HCT116 (cell line): Measurements from ENCODE around the gene CRACR2A. TPM values are rescaled to one million over a fixed set of nuclear protein-coding genes. Genes with fewer than 3 reads are reported as not detected.

Source experiments
- ATAC-seq: fragments of 200-7000 bp; cut with Tn5 transposase; 2 replicates; pipeline ENCODE4 v1.9.1; 2020; ENCODE audit warnings: mild to moderate bottlenecking, moderate library complexity
- BruUV-seq: library from RNA; stranded (reverse); fragments of 400-500 nt; replicated peaks from 2 replicates; lab custom pipeline; 2021; lab: Mats Ljungman, UMichigan
- CTCF ChIA-PET: fragments of 300-600 bp; sonication (Branson Sonifier 250); formaldehyde crosslinking; loops from one replicate; lab custom pipeline; 2021; ENCODE audit warnings: antibody characterized with exemption; lab: Charles Lee
- POLR2A ChIA-PET: fragments of 300-600, 350-600 bp; sonication (Branson Sonifier 250); formaldehyde crosslinking; loops from one replicate; lab custom pipeline; 2021; ENCODE audit warnings: antibody characterized with exemption; lab: Charles Lee
- RAD21 ChIA-PET, 2 experiments: fragments of 300-600 bp; sonication (Branson Sonifier 250); formaldehyde crosslinking; loops; one replicate each; lab custom pipeline; 2023; ENCODE audit warnings: low total read pairs in 2 of 2; ENCODE audit not compliant: uncharacterized antibody in 2 of 2, unreplicated experiment in 2 of 2, low non-redundant PET in 1 of 2; lab: Charles Lee
- DNase-seq: peaks from one replicate; pipeline ENCODE4 v3.0.0-alpha.2; 2010; ENCODE audit warnings: low read depth, low spot score
- H2AFZ ChIP-seq: fragments of 200-600 bp; shearing (Covaris generic), sonication (generic); 2 replicates; pipeline ENCODE4 v1.6.1; 2017; ENCODE audit warnings: low read depth, mixed run types, mixed read lengths, antibody characterized with exemption, low read length; ENCODE audit not compliant: poor library complexity, severe bottlenecking
- H3K27ac ChIP-seq: 2 replicates; pipeline ENCODE4 v1.5.1; 2012; ENCODE audit warnings: low read depth, low read length
- H3K27me3 ChIP-seq: fragments of 200-600 bp; sonication (generic); 2 replicates; pipeline ENCODE4 v1.6.1; 2016; ENCODE audit warnings: mixed run types, low read length, mixed read lengths; ENCODE audit not compliant: insufficient read depth
- H3K36me3 ChIP-seq, 2 experiments: fragments of 200-500 bp in 1 of 2; fragments of 200-600 bp in 1 of 2; sonication (Bioruptor generic) in 1 of 2; sonication (generic) in 1 of 2; 2 replicates each; pipeline versions ENCODE4 v1.5.1 to v1.6.1; 2014 to 2016; ENCODE audit warnings: low read length in 2 of 2, inconsistent platforms in 1 of 2, mixed read lengths in 1 of 2, mixed run types in 1 of 2; ENCODE audit not compliant: insufficient read depth in 2 of 2, control insufficient read depth in 1 of 2
- H3K4me1 ChIP-seq, 2 experiments: fragments of 200-600 bp in 1 of 2; sonication (generic) in 1 of 2; 2 replicates each; pipeline versions ENCODE4 v1.5.1 to v1.6.1; 2012 to 2017; ENCODE audit warnings: low read length in 2 of 2, inconsistent platforms in 1 of 2, mild to moderate bottlenecking in 1 of 2, mixed read lengths in 1 of 2, mixed run types in 1 of 2, moderate library complexity in 1 of 2; ENCODE audit not compliant: insufficient read depth in 2 of 2, control insufficient read depth in 1 of 2
- H3K4me2 ChIP-seq: fragments of 200-600 bp; sonication (generic); 2 replicates; pipeline ENCODE4 v1.6.1; 2017; ENCODE audit warnings: mixed run types, low read length, mixed read lengths
- H3K4me3 ChIP-seq, 2 experiments: fragments of 200-600 bp in 1 of 2; sonication (generic) in 1 of 2; replicated peaks in 1 of 2; 2 replicates each; pipeline ENCODE4 v1.5.1; 2011 to 2016; ENCODE audit warnings: low read length in 2 of 2, control low read depth in 1 of 2, low read depth in 1 of 2, mild to moderate bottlenecking in 1 of 2, mixed read lengths in 1 of 2, mixed run types in 1 of 2
- H3K79me2 ChIP-seq: fragments of 200-600 bp; sonication (generic); 2 replicates; pipeline ENCODE4 v1.6.1; 2017; ENCODE audit warnings: mild to moderate bottlenecking, mixed run types, low read length, moderate library complexity, mixed read lengths; ENCODE audit not compliant: insufficient read depth
- H3K9ac ChIP-seq: fragments of 200-600 bp; sonication (generic); 2 replicates; pipeline ENCODE4 v1.6.1; 2016; ENCODE audit warnings: low read length, mixed read lengths
- H3K9me2 ChIP-seq: fragments of 200-600 bp; sonication (generic), shearing (Covaris generic); 2 replicates; pipeline ENCODE4 v1.6.1; 2017; ENCODE audit warnings: mixed run types, mild to moderate bottlenecking, moderate library complexity; ENCODE audit not compliant: insufficient read depth
- H3K9me3 ChIP-seq, 2 experiments: fragments of 200-500 bp in 1 of 2; fragments of 200-600 bp in 1 of 2; sonication (Bioruptor generic) in 1 of 2; sonication (generic) in 1 of 2; 2 replicates each; pipeline ENCODE4 v1.6.1; 2014 to 2017; ENCODE audit warnings: low read length in 2 of 2, mixed read lengths in 2 of 2, inconsistent platforms in 1 of 2, low read depth in 1 of 2, mild to moderate bottlenecking in 1 of 2, mixed run types in 1 of 2, moderate library complexity in 1 of 2; ENCODE audit not compliant: control insufficient read depth in 1 of 2, insufficient read depth in 1 of 2
- H4K20me1 ChIP-seq: fragments of 200-600 bp; sonication (generic), shearing (Covaris generic); 2 replicates; pipeline ENCODE4 v1.6.1; 2017; ENCODE audit warnings: mixed run types, mild to moderate bottlenecking, moderate library complexity; ENCODE audit not compliant: insufficient read depth
- ATF3 ChIP-seq: IDR thresholded peaks from 2 replicates; pipeline ENCODE4 v1.6.1; 2012
- CTCF ChIP-seq, 3 experiments: fragments of 200-600 bp in 1 of 3; sonication (generic) in 1 of 3; IDR thresholded peaks in 2 of 3; conservative IDR thresholded peaks in 1 of 3; 2 replicates each; pipeline ENCODE4 v1.5.1; 2012 to 2017; ENCODE audit warnings: low read depth in 2 of 3, low read length in 2 of 3, antibody characterized with exemption in 1 of 3, borderline replicate concordance in 1 of 3, control low read depth in 1 of 3, mild to moderate bottlenecking in 1 of 3, mixed read lengths in 1 of 3, mixed run types in 1 of 3, moderate library complexity in 1 of 3; ENCODE audit not compliant: insufficient read depth in 1 of 3
- EGR1 ChIP-seq: IDR thresholded peaks from 2 replicates; pipeline ENCODE4 v1.6.1; 2012; ENCODE audit warnings: low read depth
- ELF1 ChIP-seq: IDR thresholded peaks from 2 replicates; pipeline ENCODE4 v1.6.1; 2012; ENCODE audit warnings: low read depth, borderline replicate concordance
- EZH2 ChIP-seq: fragments of 200-600 bp; sonication (generic); IDR thresholded peaks from 2 replicates; pipeline ENCODE4 v1.6.1; 2017; ENCODE audit warnings: antibody characterized with exemption, mixed run types
- EZH2phosphoT487 ChIP-seq: fragments of 200-600 bp; IDR thresholded peaks from 2 replicates; pipeline ENCODE4 v1.6.1; 2018; ENCODE audit warnings: antibody characterized with exemption, borderline replicate concordance
- JUND ChIP-seq: IDR thresholded peaks from 2 replicates; pipeline ENCODE4 v1.6.1; 2012
- MAX ChIP-seq: IDR thresholded peaks from 2 replicates; pipeline ENCODE4 v1.6.1; 2012
- POLR2A ChIP-seq: IDR thresholded peaks from 2 replicates; pipeline ENCODE4 v1.7.0; 2011; ENCODE audit warnings: borderline replicate concordance; ENCODE audit not compliant: insufficient read depth, insufficient read length; ENCODE audit errors: extremely low read depth
- POLR2AphosphoS5 ChIP-seq: IDR thresholded peaks from 2 replicates; pipeline ENCODE4 v1.6.1; 2011; ENCODE audit warnings: mild to moderate bottlenecking, low read depth, low read length, moderate library complexity
- RAD21 ChIP-seq: IDR thresholded peaks from 2 replicates; pipeline ENCODE4 v1.6.1; 2012; ENCODE audit warnings: low read depth, mild to moderate bottlenecking
- SIN3A ChIP-seq: IDR thresholded peaks from 2 replicates; pipeline ENCODE4 v1.6.1; 2012; ENCODE audit warnings: low read depth
- SP1 ChIP-seq: IDR thresholded peaks from 2 replicates; pipeline ENCODE4 v1.6.1; 2012; ENCODE audit warnings: low read depth
- SRF ChIP-seq: IDR thresholded peaks from 2 replicates; pipeline ENCODE4 v1.6.1; 2012; ENCODE audit warnings: low read depth
- TCF7L2 ChIP-seq: IDR thresholded peaks from 2 replicates; pipeline ENCODE4 v1.7.0; 2011; ENCODE audit warnings: borderline replicate concordance, inconsistent platforms; ENCODE audit not compliant: insufficient read depth, insufficient read length; ENCODE audit errors: extremely low read depth
- YY1 ChIP-seq: IDR thresholded peaks from 2 replicates; pipeline ENCODE4 v1.6.1; 2011; ENCODE audit warnings: low read length, low read depth, moderate library complexity, mild to moderate bottlenecking; ENCODE audit not compliant: insufficient replicate concordance; ENCODE audit errors: extremely low read depth
- ZFX ChIP-seq: fragments of 450-650 bp; IDR thresholded peaks from 2 replicates; pipeline ENCODE4 v1.6.1; 2017
- intact Hi-C: fragments of 100-400 bp; cut with micrococcal nuclease; formaldehyde crosslinking; loops from 2 replicates; pipeline ENCODE4 v1.10.0; 2022
- total RNA-seq: library from RNA; stranded (reverse); gene quantifications from one replicate; pipeline ENCODE4 v1.2.1, GENCODE V29; 2021; ENCODE audit not compliant: unreplicated experiment

CRACR2A gene
- total RNA-seq, 1 experiment from 2014 or later = 18.4 TPM

GRCh38 chr12:3712209-3712992, 40.5 kb downstream of the CRACR2A start:
- no peak overlapping the region for H3K27ac ChIP-seq
- H3K27me3 ChIP-seq = no peaks in the 10 kb centered on the region
- no peak overlapping the region for H3K4me3 ChIP-seq
- H3K9me2 ChIP-seq = no peaks in the 10 kb centered on the region
- no peak for DNase-seq
- H3K4me1 ChIP-seq = no peaks in the 10 kb centered on the region
- H3K36me3 ChIP-seq = no peaks in the 10 kb centered on the region; a peak in 1 of 4 replicates
- no peaks in the 10 kb centered on the region for H3K9me3 ChIP-seq
- H3K9ac ChIP-seq = no peak overlapping the region
- no peak overlapping the region for H2AFZ ChIP-seq
- TF ChIP-seq POLR2AphosphoS5 (no peak), POLR2A (no peak), CTCF (IDR thresholded peaks at IDR 0.05 in 2 of 3, conservative IDR thresholded peaks at IDR 0.05 in 1 of 3; ENCODE audit: borderline replicate concordance in 1 of 3, insufficient read depth in 1 of 3, low read depth in 2 of 3, low read length in 2 of 3) (no peak), SIN3A (no peak), EGR1 (no peak), RAD21 (no peak), EZH2 (no peak), SP1 (no peak)
- TF ChIP-seq, all 23 proteins: peak for 0
- H3K4me2 ChIP-seq = no peak overlapping the region
- no peaks in the 10 kb centered on the region for H3K79me2 ChIP-seq
- ChIA-PET RAD21 (no interaction called here), POLR2A (no interaction called here), CTCF (no interaction called here)
- BruUV-seq = no TSS peak
- ATAC-seq = no peak
- intact Hi-C loops = no loop called here
- no peaks in the 10 kb centered on the region for H4K20me1 ChIP-seq

- Histone ChIP-seq H2AFZ (no peak overlapping the region), H3K4me3 (no peak overlapping the region), H3K4me2 (no peak overlapping the region), H3K9me3 (no peaks in the 10 kb centered on the region), H3K9me2 (no peaks in the 10 kb centered on the region), H3K27ac (no peak overlapping the region), H3K79me2 (no peaks in the 10 kb centered on the region; the same call in 1 of the 2 replicates), H3K4me1 (no peaks in the 10 kb centered on the region), H3K9ac (no peak overlapping the region), H3K36me3 (no peaks in the 10 kb centered on the region), H3K27me3 (no peaks in the 10 kb centered on the region), H4K20me1 (no peaks in the 10 kb centered on the region)
- no peak for DNase-seq
- ChIA-PET POLR2A (no interaction called here), RAD21 (no interaction called here), CTCF (no interaction called here)
- no TSS peak for BruUV-seq
- TF ChIP-seq SIN3A = no peak
- TF ChIP-seq ATF3 = no peak
- no peak for TF ChIP-seq RAD21
- no peak for TF ChIP-seq SP1
- no peak for TF ChIP-seq SRF
- TF ChIP-seq YY1 = no peak
- no peak for TF ChIP-seq EZH2phosphoT487
- TF ChIP-seq JUND = no peak
- no peak for TF ChIP-seq POLR2A
- no peak for TF ChIP-seq MAX
- TF ChIP-seq ZFX = no peak
- no peak for TF ChIP-seq ELF1
- no peak for TF ChIP-seq TCF7L2
- TF ChIP-seq EGR1 = no peak
- no peak for ATAC-seq
- intact Hi-C loops = no loop called here
These were observed 47.6 kb downstream of the CRACR2A start for GRCh38 chr12:3705354-3705675.
